Ovary (tissue), 3 donors: ENCODE results near the gene HEBP1.

Experiments
- EP300 ChIP-seq: sonication (generic); formaldehyde crosslinking; IDR thresholded peaks from one replicate; pipeline ENCODE4 v1.6.1; 2017; ENCODE audit warnings: antibody characterized with exemption
- TF ChIP-seq, protein P1 (sequence below), 3 donors: fragments of 450-650 bp in 2 of 3; fragments of 200-600 bp in 1 of 3; IDR thresholded peaks; one replicate each; pipeline versions ENCODE4 v1.5.1 to v1.8.0; 2016 to 2022; ENCODE audit warnings: antibody characterized with exemption in 3 of 3, mild to moderate bottlenecking in 1 of 3
- donor health status: DM: no; HTN: no; CAD: no.

DNA sequence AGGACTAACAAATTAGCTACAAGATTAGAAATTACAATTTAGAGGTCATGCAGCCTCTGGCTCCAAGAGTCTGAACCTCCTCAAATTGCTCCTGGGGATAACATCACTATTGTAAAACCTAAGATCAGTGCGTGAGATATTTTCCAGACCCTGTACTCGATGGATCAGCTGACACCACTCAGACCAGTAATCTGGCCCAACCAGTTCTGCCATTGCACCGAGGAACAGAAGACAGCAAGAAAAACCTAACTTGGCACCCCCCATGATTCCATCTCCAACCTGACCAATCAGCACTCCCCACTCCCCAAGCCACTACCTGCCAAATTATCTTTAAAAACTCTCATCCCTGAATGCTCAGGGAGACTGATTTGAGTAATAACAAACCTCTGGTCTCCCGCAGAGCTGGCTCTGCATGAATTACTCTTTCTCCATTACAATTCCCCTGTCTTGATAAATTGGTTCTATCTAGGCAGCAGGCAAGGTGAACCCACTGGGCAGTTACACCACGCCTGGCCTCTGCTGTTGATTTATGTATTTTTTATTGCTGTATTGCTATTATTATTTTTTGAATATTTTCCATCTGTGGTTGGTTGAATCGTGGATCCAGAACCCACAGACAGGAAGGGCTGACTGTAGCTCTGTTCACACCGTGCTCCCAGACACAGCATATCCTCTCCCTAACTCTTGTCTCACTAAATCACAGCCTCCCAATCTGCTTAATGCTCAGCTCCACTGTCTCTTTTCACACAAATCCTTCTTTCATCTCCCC lies 9.2 kb downstream of the HEBP1 start:
- TF ChIP-seq, protein P1, sequence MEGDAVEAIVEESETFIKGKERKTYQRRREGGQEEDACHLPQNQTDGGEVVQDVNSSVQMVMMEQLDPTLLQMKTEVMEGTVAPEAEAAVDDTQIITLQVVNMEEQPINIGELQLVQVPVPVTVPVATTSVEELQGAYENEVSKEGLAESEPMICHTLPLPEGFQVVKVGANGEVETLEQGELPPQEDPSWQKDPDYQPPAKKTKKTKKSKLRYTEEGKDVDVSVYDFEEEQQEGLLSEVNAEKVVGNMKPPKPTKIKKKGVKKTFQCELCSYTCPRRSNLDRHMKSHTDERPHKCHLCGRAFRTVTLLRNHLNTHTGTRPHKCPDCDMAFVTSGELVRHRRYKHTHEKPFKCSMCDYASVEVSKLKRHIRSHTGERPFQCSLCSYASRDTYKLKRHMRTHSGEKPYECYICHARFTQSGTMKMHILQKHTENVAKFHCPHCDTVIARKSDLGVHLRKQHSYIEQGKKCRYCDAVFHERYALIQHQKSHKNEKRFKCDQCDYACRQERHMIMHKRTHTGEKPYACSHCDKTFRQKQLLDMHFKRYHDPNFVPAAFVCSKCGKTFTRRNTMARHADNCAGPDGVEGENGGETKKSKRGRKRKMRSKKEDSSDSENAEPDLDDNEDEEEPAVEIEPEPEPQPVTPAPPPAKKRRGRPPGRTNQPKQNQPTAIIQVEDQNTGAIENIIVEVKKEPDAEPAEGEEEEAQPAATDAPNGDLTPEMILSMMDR (IDR thresholded peaks at IDR 0.05), result no peak
- no peak for TF ChIP-seq EP300
